COLO829 (cell line): Measurements from ENCODE around the gene CDC14A.
"Not testable (repeated sequence)": the region's sequence is repeated elsewhere in the genome, so short reads cannot be mapped to it uniquely, and the experiment has no call there.

Experiments
- DNase-seq: peaks from one replicate; pipeline ENCODE4 v3.0.0; 2012; ENCODE audit warnings: low spot score

The CDC14A gene

DNA sequence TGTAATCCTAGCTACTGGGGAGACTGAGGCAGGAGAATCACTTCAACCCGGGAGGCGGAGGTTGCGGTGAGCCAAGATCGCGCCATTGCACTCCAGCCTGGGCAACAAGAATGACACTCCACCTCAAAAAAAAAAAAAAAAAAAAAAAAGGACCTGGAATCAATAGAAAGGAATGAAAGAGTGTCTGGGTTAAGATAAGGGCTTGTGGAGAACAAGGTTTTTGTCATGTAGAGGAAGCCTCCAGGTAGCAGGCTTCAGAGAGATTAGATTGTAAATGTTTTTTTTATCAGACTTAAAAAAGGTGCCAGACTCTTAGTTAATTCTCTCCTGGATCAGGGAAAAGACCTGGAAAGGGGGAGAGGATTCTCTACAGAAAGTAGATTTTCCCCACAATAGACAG lies 14.4 kb upstream of the CDC14A start:
- not testable (repeated sequence) for DNase-seq

DNA sequence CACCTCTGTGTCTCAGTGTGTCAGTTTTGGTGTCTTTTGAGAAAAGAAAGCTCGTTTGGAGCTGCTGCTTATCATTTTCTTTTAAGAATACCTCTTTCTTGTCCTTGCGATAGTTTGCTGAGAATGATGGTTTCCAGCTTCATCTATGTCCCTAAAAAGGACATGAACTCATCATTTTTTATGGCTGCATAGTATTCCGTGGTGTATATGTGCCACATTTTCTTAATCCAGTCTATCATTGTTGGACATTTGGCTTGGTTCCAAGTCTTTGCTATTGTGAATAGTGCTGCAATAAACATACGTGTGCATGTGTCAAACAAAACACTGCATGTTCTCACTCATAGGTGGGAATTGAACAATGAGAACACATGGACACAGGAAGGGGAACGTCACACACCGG lies 12.6 kb upstream of the CDC14A start:
- DNase-seq: not testable (repeated sequence)

DNA sequence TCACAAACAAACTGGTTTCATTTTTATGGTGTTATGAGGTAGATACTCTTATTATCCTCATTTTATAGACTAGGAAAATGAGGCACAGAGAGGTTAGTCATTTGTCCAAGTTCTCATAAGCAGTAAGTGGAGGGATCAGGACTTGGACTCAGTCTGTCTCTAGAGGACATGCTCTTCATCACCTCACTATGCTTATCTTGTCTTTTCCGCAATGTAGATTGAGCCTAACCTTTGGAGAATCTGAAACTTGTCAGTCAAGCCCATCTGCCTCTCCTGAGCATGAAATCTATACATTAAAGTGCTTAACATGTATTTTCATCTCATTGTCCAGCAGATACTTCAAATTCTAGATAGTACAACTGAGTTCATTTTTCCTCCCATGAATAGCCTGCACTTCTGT lies 11.8 kb upstream of the CDC14A start:
- DNase-seq: no peak

DNA sequence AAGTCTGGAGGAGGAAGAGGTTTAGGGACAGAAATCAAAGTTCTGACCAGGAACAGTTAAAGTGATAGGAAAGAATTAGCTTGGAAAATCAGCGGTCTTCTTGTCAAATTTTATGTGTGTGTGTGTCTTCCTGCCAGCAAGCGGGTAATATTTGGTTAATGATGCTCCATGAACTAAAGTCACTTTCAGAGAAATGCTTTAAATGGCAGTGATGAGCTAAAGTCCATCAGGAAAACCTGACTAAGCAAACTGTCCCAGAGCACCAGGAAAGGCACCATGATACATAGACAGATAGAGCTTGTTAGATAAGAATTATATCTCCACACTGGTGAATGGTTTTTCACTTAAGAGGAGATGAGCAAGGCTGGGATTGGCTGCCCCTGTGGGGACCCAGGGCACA lies 10.0 kb upstream of the CDC14A start:
- DNase-seq: no peak

DNA sequence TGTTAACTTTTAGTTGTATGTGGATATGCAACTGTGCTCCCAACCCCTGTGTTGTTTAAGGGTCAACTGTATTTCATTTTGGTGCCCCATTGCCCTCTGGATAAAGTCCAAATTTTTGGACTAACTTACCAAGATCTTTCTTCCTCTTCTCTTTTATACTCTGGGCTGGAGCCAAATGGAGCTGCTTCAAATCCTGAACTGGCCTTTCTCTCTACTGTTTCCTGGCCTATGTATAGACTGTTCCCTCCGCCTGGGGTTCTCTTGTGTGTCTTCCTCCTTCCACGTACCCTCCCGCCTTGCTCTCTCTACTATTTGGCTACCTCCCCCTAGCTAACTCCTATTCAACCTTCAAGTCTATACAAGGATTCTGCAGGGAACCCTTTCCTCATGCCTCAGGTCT lies 8.4 kb upstream of the CDC14A start:
- no peak for DNase-seq

DNA sequence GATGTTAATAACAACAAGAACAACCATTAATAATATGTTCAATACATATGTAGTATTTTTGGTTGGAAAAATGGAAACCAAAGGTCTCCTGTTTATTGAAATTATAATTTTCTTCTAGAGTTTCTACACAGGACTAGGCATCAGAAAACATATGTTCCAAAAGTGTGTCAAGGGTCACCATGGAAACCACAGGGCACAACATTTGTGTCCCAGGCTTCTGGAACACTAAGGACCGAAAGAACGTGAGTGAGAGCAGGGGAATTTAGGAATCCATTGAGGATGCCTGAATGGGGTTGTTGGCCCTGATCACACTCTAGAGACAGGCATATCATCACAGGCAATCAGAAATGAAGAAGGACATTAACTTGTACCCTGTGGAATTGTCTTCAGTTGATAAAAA lies 7.5 kb upstream of the CDC14A start:
- DNase-seq: no peak

DNA sequence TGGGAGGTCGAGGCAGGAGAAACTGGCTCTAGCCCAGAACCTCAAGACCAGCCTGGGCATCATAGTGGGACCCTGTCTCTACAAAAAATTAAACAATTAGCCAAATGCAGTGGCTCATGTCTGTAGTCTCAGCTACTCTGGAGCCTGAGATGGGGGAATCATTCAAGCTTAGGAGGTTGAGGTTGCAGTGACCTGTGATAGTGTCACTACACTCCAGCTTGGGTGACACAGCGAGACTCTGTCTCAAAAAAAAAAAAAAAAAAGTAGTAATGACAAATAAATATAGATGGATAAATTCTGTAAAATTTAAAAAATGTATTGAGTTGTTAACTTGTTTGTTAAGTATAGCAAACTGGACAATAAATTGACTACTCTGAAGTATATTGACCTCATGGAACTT lies 5.9 kb upstream of the CDC14A start:
- no peak for DNase-seq

DNA sequence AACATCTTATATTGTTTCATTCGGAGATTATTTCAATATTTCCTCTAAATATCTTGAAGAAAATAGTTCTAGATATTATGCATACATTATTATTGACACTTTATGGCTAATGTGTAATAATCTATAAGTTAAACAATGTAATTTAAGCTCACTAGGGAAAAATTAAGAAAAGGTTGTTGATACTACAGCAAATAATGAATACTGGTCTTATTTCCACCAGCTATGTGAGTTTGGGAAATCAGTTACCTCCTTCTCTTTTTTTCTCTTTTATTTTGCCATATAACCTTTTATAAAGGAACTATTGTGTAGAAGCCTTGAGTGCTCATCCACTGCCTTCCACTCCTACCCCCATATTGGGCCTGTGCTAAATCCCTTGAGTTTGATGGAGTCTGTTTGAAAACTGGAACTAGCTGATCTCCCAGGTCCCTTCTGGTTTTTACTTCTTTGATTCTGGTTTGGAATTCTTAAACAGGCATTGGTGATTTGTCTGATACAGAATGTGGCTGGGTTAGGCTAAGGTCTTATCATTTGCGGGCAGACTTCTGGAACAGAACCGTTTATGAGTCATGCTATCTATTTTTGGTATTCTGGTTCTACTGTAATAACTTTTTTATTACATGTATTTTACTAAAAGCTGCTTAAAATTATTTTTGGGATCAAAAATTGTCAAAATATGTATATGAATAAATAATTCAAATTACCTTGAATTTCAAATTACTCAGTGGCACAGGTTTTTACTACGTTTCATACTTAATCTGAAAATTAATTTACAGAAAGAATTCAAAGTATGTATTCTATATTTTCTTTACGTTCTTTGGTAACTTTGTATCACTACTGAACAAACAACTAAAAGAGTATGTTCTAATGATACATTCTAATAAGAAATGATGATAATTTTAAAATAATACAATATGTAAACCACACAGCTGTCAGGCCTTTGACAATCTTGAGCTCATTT lies 5.0 kb upstream of the CDC14A start:
- DNase-seq: no peak

DNA sequence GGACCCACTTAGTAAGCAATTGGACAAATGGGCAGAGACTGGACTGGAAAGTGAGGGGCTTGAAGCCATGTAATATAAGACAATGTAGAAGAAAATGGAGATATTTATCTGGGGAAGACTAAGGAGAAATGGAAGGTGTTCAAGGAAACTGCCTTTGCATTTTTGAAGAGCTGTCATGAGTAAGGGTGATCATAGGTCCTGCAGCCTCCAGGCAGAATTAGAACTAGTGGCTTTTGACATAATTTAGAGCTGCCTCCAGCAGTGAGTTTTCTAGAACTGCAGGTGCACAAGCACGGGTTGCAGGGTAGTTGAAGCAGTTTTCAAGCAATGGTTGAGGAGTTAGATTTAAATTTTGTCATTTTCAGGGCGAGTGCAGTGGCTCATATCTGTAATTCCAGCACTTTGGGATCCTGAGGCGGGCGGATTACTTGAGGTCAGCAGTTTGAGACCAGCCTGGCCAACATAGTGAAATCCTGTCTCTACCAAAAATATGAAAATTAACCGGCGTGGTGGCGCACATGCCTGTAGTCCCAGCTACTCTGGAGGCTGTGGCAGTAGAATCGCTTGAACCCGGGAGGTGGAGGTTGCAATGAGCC lies 3.7 kb upstream of the CDC14A start:
- no peak for DNase-seq

DNA sequence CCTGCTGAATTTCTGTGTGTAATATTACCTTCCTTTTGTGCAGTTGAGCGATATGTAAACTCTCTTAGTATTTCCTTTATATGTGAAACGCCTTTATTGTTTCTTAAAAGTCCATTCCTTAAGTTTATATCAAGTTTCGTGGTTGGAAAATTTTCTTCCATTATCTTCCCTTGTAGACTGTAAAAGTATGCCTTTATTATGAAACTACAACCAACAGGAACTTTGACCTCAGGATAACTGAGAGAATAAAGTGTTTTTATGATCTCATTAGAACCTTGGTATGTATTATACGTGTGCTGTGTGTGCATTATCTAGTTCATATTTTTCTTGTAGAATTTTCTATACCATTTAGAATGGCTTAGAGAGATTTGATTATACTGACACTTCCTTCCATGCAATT lies 3.1 kb upstream of the CDC14A start:
- DNase-seq: no peak

DNA sequence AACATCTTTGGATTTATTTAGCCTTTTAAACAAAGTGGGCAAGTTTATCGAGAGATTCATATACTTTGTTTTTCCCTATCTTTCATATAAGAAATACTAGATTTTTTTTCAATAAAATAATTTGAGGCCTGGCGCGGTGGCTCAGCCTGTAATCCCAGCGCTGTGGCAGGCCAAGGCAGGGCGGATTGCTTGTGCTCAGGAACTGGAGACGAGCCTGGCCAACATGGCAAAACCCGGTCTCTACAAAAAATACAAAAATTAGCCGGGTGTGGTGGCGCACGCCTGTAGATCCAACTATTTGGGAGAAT lies 1.6 kb upstream of the CDC14A start:
- DNase-seq: no peak

DNA sequence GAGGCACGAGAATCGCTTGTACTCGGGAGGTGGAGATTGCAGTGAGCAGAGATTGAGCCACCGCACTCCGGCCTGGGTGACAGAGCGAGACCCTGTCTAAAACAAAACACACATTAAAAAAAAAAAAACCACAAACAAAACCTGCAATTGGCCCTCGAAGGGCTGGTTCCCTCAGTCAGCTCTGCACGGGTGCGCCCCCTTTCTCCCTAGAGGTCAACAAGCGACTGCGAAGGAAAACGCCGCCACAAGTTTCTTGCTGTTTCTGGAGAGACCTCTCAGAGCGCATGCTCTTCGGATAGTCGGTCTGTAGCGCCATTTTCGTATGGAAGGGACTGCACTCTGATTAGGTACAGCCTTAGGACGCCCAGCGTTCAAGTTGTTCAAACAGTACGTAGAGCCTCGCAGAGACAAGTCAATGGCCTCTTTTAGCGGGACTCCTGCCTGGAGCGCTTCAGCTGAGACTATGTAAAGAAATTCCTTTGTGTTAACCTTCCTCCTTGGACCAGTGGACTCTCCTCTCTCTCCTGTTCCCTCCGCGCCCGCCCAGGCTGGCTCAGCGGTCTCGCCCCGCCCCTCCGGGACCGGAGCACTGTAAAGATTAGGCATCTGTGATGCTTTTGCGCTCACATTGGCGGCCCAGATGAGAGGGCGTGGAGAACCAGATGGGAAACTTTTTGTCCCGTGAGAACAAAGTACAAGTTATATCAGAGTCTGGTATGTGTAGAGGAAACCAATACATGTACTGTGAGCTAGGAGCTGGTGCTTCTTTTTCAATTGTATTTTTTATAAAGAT lies 1.0 kb upstream of the CDC14A start:
- DNase-seq: peak; percentile 73

DNA sequence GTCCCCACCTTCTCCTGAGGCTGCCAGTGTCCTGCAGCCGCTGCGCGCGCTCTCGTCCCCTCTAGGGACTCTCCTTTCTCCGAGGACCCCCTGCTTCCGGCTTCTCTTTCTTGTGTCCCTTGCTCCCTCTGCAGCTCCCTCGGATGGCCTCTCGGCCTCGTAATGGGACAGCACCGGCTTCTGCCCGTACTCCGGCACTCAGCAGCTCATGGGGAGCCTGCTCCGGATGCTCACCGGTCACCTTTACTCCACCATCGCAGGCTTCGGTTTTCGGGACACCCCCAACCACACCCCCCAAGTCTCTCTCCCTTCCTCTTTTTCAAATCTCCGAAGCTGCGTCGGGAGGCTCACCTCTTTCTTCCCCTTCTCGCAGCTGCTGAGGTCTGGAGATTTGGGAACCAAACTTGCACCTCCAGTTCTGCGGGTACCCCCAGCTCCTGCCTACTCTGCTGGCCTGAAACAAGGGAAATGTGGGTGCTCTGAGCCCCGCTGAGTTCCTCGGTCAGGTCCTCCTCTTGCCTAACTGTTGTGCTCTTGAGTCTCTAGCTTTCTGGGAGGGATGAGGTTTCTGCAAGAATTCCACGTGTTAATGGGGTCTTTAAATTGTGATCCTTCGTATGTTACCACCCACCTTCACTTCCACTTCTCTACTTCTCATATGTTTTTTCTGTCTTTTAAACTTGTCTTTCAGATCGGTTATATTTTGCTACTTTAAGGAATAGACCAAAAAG lies 930 bp downstream of the CDC14A start:
- no peak for DNase-seq

DNA sequence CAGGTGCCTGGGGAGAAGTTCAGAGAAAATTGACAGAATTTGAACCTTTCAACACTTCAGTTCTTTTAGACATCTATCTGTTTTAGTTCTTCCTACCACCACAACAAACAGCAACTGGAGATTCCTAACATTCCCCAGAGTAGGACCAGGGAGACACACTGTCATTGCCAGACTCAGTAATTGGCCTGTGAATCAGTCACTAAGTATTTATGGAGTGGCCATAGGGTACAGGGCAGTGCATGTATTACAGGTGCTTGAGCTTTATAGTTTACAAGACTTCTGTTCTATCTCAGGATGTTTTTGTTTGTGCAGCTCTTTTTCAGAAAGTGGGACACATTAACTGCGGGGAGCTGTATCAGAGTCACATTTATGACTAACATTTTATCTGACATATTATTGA lies 1.7 kb downstream of the CDC14A start:
- DNase-seq: no peak

DNA sequence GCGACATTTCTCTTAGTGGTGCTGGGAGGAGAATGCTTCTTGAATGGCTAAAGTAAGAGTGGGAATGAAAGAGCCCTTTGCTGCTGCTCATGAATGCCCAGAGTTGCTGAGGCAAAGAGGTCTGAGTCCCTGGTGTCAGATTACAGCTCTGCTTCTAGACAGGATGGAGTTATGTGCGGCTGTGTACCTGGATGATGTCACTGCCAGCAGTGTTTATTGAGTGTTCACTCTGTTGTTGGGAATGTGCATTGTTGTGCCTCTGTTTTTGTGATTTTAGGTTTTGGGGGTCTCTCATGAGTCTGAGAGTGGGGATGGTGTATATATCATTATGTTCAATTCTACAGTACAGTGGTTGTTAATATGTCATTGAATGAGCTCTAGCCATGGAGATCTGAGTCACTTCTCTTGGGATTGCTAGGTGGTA lies 2.7 kb downstream of the CDC14A start:
- peak; percentile 31 for DNase-seq

DNA sequence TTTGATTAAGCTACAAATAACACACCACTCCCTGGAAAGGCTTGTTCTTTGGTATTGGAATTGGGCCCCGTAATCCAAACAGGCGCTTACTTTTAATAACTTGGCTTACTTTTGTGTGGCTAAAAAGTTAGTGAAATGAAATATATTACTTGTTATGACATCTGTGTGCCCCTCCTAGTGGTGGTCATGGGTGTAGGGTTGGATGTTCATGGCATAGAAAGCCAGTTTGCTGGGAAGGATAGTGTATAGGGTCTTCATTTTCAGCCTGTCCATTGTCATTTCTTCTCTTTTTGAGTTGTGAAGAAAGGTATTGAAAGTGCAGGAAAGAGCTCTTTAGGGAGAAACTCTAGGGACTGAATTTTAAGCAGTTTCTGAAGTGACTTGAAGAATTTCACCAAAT lies 5.9 kb downstream of the CDC14A start:
- no peak for DNase-seq

DNA sequence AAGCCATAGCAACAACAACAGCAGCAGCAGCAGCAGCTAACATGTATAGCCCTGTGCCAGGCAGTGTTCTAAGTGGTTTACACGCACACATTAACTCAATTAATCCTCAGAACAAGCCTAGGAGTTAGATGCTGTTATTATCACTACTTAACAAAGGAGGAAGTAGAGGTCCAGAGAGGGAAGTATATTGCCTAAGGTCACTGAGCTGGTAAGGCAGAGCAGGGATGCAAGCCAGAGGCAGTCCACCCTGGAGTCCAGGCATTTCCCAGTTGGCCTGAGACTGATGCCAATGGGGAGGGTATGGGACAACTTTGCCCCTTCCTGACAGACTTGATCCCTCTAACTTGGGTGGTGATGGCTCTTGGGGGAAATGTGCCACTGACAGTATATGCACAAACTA lies 6.8 kb downstream of the CDC14A start:
- DNase-seq: no peak

DNA sequence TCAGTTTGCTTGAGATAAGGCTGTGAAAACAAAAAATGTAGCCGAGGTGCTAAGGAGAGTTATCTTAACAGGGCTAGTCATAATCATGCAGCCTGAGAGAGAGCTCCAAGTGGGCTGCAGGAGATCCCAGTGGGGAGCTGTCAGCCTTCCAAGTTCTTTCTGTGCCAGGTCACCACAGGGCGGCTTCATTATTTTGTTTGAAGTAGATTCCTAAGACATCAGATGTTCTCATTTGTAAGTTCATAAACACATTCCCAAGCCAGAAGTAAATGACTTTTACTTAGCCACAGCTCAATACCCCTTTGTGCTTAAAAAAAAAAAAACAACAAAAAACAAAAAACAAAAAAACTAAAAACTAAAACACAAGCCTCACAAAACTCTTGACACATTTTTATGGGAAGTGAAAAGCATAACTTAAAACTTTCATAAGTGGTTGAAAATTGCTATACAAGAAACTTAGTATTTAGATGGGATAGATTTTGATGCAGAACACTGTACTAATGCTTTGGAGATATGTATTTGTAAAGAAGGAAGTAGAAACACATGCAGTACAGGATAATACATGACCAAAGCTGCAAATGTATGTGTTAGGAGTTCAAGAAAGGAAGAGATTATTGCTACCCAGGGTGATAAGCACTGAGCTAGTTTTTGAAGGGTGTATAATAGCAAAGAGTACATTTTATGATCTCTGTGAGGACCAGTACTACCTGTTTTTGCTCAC lies 8.6 kb downstream of the CDC14A start:
- no peak for DNase-seq

DNA sequence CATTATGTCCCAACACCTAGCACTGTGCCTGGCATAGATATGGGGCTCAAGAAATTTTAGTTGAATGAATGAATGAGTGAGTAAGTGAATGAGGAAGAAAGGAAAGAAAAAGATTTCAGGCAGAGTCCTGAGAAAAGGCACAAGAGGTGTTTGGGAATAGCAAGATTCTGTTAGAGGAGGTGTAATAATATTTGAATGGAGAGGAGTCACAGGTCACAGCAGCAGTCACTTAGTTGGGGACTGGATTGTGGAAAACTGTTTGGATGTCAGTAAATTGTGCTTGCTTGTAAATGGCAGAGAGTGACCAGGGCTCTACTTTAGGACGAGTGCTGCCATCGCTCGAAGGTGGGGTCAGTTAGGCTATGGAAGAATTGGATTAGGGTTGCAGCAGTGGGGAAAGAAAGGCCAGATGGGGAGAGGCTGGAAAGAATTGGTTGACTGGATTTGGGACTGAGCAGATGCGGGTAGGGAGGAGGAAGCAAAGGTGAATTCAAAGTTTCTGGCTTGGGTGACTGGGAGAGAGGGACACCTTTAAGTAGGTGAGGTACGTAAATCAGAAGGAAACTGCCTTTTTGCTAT lies 9.3 kb downstream of the CDC14A start:
- no peak for DNase-seq

DNA sequence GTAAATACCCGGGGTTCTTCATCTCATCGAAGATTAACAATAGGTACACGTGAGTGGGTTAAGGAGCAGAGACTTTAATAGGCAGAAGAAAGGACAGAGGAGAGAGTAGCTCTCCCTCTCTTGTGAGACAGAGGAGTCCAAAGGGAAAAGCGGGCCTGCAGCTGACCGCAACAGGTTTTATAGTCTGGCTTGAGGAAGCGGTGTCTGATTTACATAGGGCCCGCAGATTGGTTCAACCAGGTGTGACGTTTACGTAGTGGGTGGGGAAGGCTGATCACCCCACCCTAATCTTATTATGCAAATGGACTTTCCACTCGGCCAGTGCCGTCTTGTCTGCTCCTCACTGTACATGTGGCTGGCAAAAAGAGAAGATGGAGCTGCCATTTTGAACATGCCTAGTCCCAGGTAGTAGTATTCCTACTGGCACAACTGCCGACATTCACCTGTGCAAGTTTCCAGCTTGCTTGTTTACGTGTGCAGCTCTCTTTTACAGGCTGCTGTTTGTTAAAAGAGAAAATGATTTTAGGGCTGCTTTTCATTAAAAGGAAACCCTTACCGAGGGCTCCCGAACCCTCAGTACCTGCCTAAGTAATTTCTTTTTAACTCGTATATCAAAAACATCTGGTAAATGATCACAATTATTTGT lies 10.6 kb downstream of the CDC14A start:
- DNase-seq: no peak

DNA sequence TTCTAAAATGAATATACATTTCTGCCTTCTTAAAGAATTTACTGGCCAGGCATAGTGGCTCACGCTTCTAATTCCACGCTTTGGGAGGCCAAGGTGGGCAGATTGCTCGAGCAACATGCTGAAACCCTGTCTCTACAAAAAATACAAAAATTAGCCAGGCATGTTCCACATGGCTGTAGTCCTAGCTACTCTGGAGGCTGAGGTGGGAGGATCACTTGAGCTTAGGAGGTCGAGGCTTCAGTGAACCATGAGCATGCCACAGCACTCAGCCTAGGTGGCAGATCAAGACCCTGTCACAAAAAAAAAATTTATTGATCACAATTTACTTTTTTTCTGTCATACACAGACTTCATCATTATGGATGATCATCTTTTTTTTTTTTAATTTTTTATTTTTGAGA lies 11.5 kb downstream of the CDC14A start:
- DNase-seq: no peak
